Measurements from ENCODE around the gene AGAP1.

Gene AGAP1

DNA sequence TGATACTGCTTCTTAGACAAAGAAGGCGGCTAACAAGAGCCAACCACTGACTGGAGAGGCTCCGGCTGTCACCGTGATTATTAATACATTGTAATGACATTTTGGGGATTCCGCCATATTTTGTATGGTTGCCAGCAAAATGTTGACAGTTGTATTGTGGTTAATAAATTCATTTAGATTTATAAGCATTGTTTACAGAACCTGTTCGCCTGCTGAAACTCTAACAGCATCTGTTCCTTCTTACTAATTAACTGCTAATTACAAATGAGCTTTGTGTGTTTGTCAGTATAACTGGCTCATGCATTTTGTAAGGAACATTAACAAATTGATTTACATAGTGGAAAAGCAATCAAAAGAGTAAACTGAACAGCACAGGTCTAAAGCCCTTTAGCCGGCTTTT, 342.0 kb downstream of the AGAP1 start:
- no peak for DNase-seq

DNA sequence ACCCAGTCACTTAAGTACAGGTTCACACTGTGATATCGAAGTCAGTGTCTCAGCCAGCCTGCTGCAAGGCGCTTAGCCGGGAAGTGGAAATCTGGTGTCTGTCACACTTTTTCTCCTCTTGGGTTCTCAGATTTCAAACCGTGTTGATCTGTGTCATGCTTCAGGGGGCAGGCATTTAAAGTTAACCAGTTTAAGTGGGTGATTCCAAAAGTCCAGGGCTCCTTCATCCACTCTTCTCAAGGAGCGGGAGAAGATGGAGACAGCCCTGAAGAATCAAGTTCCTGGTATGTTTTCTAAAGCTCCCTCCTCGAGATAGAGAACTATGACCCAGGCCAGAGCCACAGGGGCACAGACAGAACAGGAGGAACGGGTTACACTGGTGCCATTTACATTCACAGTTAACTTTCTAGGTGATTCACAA, 342.7 kb downstream of the AGAP1 start:
- DNase-seq = no peak

DNA sequence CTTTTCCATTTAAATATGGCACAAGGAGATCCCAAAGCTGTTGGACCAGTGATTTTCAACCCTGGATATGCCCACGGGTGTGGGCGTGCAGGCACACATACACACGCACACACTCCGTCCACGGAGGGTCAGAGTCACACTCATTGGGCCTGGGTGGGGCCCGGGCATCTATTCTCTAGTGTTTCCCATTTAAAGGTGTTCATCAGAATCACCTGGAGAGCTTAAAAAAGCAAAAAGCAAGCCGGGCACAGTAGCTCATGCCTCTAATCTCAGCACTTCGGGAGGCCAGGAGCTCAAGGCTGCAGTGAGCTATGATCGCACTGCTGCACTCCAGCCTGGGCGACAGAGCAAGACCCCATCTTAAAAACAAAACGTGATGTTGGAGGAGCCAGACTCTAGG, 345.4 kb downstream of the AGAP1 start:
- no peak for DNase-seq

DNA sequence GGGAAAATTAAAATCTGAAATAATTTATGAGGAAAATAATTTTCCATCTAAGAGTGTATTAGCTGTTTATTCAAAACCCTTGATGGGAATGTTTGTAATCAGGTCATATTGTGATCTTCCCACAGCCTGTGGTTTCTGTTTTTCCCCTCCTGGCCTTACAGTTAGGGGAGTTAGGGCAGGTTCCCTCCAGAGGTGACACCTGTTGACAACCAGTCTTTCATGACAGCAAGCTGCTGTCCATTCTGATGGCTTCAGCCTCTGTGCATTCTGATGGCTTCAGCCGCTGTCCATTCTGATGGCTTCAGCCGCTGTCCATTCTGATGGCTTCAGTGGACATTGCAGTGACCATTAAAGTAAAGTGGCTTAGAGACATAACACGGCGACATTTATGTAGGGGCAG, 346.1 kb downstream of the AGAP1 start:
- no peak for DNase-seq

DNA sequence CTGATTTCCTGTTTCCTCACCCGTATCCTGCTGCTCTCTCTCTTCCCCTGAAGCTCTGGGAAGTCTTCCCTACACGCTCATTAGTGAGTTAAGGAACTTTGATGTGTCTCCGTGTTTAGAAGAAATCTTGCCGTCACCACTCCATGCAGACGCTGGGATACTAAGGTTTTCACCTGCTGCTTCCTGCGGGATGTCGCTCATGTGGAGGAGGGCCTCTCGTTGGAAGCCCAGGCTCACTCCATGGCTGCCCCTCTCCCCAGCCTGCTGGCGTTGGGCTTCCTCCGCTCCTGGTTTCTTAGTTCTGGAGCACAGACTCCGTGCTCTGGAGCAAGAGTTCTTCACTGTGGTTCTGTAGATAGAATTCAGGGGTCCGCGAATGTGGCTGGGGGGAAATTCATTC, 348.0 kb downstream of the AGAP1 start:
- no peak for DNase-seq

DNA sequence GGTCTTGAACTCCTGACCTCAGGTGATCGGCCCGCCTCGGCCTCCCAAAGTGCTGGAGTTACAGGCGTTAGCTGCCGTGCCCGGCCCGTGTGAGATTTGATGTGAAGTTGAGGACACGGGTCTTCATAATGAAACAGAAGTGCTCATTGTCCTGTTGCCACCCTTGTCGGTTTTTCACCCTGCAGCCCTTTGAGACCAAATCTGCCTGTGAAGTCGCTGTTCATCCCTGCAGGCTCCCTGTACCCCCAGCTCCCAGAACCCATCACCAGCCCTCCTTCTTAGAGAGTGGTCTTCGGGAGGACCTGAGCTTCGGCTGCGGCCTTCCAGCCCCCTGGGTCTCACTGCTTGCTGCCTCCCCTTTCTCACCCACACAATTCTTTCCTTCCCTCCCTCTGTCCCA, 349.1 kb downstream of the AGAP1 start:
- DNase-seq = no peak

DNA sequence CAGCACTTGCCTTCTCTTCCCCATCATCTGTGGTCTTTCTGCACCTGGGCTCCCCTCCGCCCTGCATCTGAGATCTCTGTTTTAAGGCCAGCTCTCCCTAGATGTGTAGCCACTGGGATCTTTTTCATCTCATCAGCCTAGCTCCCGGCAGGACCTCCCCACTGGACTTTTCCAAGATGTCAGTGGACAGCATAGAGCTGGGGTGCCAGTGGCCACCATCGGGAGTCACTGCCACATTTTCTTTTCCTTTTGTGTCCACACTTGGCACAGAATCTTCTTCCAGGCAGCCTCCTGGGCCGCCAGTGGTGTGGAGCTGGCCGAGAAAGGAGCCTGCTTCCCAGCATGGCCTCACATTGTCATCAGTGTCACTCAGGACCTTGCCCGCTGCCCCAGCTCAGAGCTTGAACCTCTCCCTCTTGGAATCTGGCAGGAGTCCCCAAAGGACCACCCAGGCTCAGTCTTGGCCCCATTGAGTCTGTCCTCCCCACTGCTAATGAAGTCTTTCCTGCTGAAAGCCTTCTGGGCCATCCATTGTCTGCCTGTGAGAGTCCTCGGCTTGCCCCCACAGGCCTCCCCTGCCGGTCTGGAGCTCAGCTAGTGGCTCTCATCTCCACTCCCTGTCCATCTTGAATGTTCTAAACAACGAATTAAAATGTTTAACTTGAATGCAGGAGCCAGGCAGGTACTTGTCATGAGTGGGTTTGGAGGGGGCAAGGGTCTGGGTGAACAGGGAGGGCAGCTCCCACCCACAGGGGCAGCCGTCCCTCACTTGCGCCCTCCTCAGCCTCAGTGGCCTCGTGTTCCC, 349.9 kb downstream of the AGAP1 start:
- no peak for DNase-seq

DNA sequence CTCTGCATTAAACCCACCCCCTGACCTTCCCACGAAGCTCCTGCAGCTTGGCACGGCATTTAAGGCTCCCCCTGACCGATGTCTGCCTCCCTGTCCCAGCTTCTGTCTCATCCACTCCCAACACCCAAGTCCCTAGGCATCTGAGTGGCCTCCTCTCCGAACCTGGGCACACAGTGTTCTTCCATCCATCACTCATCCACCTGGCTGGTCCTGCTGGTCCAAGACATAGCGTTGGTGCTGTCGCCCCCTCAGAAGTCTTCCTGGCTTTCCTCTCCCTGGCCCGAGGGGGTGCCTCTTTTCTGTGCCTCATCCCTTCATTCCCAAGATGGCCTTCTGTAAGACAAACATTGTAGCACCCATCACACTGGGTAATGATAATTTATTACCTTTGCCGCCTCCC, 350.7 kb downstream of the AGAP1 start:
- DNase-seq = no peak

DNA sequence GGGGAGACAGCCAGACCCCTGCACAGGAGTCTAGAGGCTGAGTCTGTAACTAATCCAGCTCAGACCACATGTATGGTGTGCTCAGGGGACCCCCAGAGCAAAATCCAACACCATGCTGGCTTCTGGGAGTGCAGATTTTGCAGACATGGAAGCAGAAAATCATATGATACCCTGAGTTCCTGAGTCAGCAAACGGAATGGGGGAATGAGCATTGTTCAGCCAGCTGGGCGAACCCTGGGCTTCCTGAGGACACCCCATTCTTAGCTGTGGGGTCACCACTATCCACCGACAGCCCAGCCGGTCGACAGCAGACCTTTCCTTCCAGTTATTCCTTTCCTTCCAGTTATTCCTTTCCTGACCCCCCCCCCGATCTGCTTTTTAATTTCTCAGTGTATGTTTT, 351.4 kb downstream of the AGAP1 start:
- DNase-seq = no peak

DNA sequence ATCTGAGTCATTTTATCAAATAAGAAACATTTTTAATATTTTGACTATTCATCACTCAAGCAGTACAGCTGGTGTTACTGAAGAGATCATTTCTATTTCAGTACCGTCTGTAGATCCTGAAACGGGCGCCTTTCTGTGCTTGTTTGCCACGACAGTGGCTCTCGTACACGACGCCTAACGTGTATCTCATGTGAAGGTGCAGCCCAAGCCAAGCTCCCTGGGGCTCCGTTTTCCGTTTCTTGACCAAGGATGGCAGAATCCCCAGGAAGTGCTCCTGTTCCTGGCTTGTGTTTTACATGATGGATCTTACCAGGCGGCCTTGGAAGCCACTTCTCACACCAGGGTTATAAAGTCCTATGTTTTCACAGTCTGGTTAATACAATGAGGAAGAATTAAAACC, 353.7 kb downstream of the AGAP1 start:
- no peak for DNase-seq

DNA sequence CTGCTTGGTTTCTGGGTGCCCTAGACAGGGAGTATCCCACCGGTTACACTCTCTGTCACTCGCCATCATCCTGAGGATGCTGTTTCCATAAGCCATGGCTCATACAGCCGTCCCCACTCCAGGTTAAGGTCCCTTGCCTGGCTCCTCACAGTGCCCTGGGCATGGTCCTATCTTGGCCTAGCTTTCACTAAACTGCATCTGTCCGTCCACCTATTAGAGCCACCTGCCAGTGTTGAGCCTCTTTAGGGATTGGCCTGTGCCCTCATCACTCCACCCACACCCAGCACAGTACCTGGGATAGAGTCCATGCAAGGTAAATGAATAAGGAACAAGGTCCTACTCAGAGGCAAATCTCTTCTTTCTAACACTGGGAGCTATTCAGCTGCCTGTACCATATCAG, 354.2 kb downstream of the AGAP1 start:
- DNase-seq = no peak

DNA sequence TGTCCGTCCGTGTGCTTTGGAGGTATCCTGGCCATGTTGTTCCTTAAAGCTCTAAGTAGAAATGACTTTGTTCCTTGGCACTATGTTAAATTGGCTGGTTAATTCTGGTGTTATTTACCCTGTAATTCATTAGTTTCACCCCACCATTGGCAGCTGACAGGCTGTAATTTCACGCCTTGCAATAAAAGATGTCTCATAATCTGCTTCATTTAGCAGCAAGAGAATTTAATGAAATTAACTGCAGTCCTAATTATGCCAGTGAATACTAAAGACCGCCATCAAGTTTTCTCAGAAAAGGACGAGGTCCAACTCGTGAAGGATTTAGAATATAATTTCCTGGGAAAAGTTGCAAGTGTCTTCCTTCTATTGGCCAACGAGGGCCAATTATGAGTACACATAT, 355.1 kb downstream of the AGAP1 start:
- DNase-seq = no peak

DNA sequence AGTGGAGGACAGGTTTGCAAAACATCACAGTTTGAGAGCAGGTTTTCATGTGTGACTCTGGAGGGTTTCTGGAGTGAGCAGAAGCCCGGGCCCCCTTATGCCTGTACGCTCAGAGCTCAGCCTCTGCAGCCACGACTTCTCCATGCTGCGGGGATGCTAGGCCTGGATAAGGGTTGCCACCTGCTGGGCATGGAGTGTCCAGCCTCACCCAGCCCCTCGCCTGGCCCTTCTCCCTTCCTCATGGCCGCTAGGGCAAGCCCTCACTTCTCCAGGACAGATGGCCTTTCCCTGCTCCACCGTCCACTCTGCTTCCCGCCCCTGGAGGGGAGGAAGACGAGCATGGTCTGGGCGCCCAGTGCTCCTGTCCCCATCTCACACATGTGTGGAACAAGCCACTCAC, 355.6 kb downstream of the AGAP1 start:
- DNase-seq = no peak

DNA sequence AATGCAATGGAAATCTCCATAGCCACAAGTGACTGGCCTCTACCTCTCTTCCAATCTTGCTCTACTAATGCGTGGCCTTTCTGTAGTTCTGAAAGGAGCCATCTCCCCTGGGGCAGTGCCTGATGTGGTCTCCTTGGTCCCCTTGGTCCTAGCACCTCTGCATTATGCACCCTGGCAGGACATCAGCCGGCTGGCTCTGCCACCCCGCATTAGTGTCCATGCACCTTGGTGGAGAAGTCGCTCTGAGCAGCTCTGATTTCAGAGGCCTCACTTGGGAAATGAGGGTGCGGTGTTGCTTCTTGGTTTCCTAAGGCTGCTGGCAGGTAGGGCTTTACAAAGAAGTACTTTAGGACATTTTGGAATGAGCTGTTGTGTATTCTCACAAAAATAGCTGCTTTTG, 356.4 kb downstream of the AGAP1 start:
- no peak for DNase-seq

DNA sequence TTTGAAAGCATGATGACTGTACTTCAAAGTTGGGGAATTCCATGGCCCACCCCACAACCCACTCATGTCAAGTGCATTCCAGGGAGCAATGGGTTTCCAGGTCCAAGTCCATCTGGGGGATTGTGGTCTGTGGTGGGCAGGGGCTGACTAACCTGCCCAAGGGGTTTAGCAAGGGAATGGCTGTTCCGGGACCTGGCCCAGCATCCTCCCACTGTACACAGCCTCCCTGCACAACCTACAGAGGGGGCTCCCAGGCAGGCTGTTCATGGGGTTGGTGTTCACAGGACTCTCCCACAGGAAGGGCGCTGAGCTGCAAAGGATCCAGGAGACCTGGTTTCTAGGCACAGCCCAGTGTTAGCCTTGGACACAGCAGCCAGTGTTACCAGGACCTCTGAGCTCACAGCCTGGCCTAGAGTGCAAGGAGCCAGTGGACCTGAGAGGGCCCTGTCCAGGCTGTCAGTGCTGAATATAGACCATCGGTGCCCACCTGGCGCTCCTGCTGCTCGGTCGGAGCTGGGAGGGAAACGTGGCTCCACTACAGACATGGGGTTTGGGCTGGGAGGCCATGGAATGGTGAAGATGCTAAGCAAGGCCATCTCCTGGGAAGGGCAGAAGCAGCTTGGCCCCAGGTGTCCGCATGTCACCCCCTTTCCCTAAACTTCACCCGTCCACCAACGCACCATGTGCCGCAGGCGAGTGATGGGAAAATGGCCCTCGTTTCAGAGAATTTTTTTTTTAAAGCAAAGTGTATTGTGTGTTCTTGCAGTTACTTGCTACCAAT, 357.1 kb downstream of the AGAP1 start:
- DNase-seq = no peak

DNA sequence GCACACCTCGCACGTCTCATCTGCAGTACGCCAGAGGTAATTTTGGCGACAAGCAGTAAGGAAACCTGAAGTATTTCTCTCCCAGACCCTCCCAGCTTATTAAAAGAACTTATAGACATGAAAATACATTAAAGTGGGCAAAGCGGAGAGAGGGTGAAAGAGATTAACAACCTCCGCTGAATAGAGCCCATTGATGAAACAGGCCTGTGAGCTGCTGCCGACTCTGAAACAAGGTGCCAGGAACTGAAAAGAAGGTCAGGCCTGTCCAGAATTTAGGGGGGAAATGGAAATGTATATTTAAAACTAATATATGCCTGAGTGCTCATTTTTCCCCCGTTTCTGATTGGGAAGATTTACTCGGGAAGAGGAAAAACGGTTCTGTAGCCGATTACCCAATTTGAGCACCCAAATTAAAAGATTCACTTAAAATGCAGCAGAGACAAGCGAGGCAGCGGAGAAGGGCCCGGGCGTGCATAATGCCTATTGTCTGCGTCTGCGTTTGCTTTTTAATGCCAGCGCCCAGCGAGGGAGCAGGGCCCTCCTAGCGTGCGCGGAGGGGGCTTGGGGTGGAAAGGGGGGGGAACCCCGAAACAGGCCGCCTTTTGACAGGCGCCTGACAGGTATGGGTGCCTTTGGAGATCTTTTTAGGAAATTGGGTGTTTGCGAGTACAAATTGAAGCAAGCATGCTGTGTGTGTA, 358.1 kb downstream of the AGAP1 start:
- no peak for DNase-seq

DNA sequence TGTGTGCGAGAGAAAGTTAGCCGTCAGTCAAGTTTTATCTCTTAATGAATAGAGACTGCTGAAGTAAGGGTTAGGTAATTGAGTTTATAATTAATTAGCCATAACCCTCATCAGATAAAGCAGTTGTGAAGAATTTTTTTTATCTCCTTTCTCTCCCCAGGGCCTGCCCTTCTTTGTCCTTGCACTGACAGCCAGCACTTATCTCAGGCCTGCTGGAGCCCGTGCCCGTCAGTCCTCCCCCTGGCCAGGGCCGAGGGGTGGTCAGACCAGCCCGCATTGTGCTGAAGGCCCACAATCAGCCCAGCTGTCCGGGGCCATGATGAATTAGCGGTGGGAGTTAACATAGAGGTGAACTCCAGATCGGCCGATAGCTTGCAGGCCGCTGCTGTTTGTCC, 358.7 kb downstream of the AGAP1 start:
- DNase-seq = no peak

DNA sequence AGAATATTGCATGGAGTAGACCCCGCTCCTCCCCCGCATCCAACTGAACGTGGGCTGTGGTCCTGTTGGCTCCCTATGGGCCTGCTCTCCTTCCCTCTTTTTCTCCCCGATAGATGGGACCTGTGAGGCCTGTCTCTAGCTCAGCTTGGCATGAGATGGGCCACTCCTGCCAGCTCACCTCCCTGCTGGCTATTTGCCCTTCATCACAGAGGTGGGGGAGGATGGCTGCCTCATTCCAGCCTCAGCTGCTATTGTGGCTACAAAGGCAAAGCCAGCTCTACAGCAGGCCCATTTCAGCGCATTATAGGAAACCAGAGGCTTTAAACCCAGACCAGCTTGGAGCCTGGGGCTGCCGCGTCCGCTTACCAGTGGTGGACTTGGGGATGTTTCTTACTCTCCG, 360.4 kb downstream of the AGAP1 start:
- no peak for DNase-seq

DNA sequence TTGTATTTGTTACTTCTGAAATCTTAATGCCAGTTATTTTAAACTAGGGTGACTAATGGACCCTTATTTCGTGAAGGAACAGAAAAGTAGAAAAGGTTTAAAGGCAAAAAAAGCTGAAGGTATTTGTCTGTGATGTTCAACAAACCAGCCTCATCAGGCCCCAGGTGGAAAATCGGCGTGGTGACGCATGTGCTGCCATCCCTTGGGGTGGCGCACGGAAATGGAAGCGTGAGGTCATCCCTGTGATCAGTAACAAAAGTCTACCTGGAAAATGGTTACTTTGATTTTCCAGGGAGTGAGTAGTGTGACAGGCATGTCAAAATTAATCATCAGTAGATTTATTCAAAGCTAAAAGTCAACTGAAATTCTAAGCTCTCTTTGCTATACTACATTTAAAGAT, 361.2 kb downstream of the AGAP1 start:
- no peak for DNase-seq

DNA sequence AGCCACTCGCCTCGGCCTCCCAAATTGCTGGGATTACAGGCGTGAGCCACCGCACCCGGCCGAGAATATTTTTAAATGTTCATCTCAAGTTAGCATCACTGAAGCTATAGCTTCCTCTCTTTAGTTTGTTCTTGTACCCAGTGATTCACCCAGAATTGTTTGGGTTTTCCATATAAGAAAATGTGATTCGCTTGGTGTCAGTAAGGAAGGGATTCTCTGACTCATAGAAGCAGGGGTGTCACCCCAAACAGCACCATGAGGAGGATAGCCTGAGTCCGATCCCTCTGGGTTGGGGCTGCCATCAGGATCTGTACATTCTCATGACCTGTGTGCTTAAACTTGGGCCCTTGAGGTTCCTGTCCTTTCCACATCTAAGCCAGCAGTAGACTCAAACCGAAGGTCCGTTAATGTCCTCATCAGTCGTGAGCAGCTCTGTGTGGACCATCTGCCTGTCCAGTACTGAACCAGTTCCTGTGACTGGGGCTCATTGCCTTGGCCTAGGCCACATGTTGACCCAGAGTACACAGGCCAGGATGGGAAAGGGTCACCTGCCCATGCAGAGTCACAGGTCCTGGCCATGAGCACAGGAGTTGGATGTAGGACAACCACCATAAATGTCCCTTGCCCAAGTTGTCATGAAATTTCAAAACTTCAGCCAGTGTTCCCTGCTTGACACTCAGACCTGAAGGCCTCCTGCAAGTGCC, 362.5 kb downstream of the AGAP1 start:
- DNase-seq = no peak

DNA sequence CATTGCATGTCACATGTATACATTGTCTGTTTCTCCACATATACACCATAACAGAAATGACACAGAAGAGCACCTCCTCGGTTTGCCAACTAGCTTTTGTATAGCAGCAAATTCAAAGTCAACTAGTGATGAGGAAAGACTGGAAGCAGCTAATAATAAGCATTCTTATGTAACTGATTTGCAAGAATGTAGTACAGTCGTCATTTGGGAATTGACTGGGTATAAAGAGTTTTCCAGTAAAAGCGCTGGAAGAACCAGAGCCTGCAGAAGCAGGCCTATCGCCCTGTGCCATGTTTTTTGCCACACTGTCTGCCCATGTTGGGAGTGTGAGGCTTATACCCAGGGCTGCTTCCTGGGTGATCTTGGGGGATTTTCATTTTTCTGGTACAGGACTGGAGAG, 363.8 kb downstream of the AGAP1 start:
- no peak for DNase-seq

DNA sequence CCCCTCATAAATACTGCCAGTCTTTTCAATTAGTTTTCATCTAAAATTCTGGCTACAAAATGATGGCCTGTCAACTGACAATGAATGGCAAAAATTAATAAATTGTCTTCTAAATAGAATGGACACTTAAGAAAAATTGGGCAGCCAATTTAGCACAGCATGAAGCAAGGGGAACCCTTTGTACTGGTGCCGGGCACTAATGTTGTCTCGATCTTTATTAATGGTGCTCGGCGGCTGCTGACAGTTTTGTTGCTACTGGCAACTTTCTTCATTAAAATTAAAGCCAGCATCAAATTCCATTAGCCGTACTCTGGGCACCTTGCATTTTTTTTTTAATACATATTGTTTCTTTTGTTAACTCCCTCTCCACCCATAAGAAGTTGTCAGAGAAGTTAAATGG, 365.0 kb downstream of the AGAP1 start:
- DNase-seq = no peak

DNA sequence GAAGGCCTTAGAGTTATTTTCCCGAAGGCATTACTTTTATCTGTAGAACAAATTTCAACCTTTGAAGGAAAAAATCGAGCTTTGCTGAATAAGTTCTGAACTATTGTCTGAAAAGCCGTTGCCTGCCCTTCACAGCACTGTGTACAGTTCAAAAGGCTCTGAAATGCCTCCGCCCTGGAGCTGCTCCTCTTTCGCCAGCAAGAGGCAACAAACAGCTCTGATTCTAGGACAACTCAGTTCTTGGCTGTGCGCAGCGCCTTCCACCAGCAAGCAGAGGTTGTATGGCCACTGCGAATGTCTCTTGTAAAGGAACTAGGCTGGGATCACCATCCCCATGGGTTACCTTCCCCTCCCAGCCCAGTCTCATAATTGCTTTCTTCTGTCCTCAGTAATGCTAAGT, 365.8 kb downstream of the AGAP1 start:
- DNase-seq = no peak
